B cell (primary cell): ENCODE results near the gene MAP2K1. TPM values are rescaled to one million over a fixed set of nuclear protein-coding genes. Genes with fewer than 3 reads are reported as not detected.
"Not testable (repeated sequence)": the region's sequence is repeated elsewhere in the genome, so short reads cannot be mapped to it uniquely, and the experiment has no call there.

ENCODE experiments used
- ATAC-seq: fragments of 200-7000 bp; cut with Tn5 transposase; one replicate; pipeline ENCODE4 v1.10.0; 2021; ENCODE audit warnings: low read depth, mild to moderate bottlenecking, moderate number of reproducible peaks, moderate library complexity
- CTCF ChIA-PET: fragments of 350-600 bp; sonication (Branson Sonifier 250); formaldehyde crosslinking; loops from one replicate; lab custom pipeline; 2021; ENCODE audit warnings: antibody characterized with exemption, inconsistent platforms; lab: Charles Lee
- POLR2A ChIA-PET: fragments of 350-600 bp; sonication (Branson Sonifier 250); formaldehyde crosslinking; loops from one replicate; lab custom pipeline; 2021; ENCODE audit warnings: antibody characterized with exemption; lab: Charles Lee
- DNase-seq: peaks from one replicate; pipeline ENCODE4 v3.0.0; 2013
- H2AFZ ChIP-seq: 2 replicates; pipeline ENCODE4 v1.6.1; 2012; ENCODE audit warnings: mild to moderate bottlenecking, low read depth, low read length; ENCODE audit not compliant: insufficient read depth, poor library complexity, severe bottlenecking
- H3K27ac ChIP-seq, 2 donors: 1 replicate in 1 of 2; 2 replicates in 1 of 2; pipeline ENCODE4 v1.5.1; 2012 to 2013; ENCODE audit warnings: low read length in 2 of 2, mild to moderate bottlenecking in 2 of 2, moderate library complexity in 1 of 2
- H3K27me3 ChIP-seq, 4 experiments: fragments of 200-600 bp in 1 of 4; sonication (generic) in 1 of 4; replicated peaks in 1 of 4; 1 replicate in 2 of 4; 2 replicates in 2 of 4; pipeline versions ENCODE4 v1.6.1 to v1.7.0; 2013 to 2016; ENCODE audit warnings: low read length in 3 of 4, mild to moderate bottlenecking in 2 of 4, mixed read lengths in 1 of 4, moderate library complexity in 1 of 4; ENCODE audit not compliant: insufficient read depth in 4 of 4, control insufficient read depth in 3 of 4; ENCODE audit errors: control extremely low read depth in 1 of 4
- H3K36me3 ChIP-seq, 2 experiments: replicated peaks in 1 of 2; 1 replicate in 1 of 2; 2 replicates in 1 of 2; pipeline versions ENCODE4 v1.6.1 to v1.7.1; 2013; ENCODE audit warnings: low read length in 1 of 2; ENCODE audit not compliant: insufficient read depth in 2 of 2, control insufficient read depth in 1 of 2; ENCODE audit errors: control extremely low read depth in 1 of 2, extremely low read depth in 1 of 2
- H3K4me1 ChIP-seq, 2 donors: fragments of 200-600 bp in 1 of 2; sonication (generic) in 1 of 2; 1 replicate in 1 of 2; 2 replicates in 1 of 2; pipeline versions ENCODE4 v1.5.1 to v1.6.1; 2013 to 2017; ENCODE audit warnings: low read length in 2 of 2; ENCODE audit not compliant: control insufficient read depth in 2 of 2, insufficient read depth in 2 of 2
- H3K4me2 ChIP-seq: replicated peaks from 2 replicates; pipeline ENCODE3; 2012; ENCODE audit warnings: mild to moderate bottlenecking, low read depth, low read length; ENCODE audit not compliant: poor library complexity, severe bottlenecking
- H3K4me3 ChIP-seq, 5 experiments: fragments of 200-600 bp in 1 of 5; sonication (generic) in 1 of 5; 1 replicate in 3 of 5; 2 replicates in 2 of 5; pipeline versions ENCODE4 v1.5.1 to v1.7.0; 2011 to 2016; ENCODE audit warnings: low read length in 4 of 5, mild to moderate bottlenecking in 4 of 5, low read depth in 2 of 5, control low read depth in 1 of 5, moderate library complexity in 1 of 5; ENCODE audit not compliant: insufficient read depth in 1 of 5; ENCODE audit errors: control extremely low read depth in 1 of 5, extremely low read depth in 1 of 5
- H3K79me2 ChIP-seq: fragments of 200-600 bp; sonication (generic); one replicate; pipeline ENCODE4 v1.6.0; 2016; ENCODE audit warnings: low read length; ENCODE audit not compliant: control insufficient read depth, insufficient read depth
- H3K9ac ChIP-seq: fragments of 200-600 bp; sonication (generic); 2 replicates; pipeline ENCODE4 v1.6.1; 2017; ENCODE audit warnings: mild to moderate bottlenecking, low read length, moderate library complexity
- H3K9me3 ChIP-seq, 3 donors: one replicate each; pipeline versions ENCODE4 v1.6.1 to v1.7.1; 2013; ENCODE audit warnings: low read length in 2 of 3; ENCODE audit not compliant: control insufficient read depth in 2 of 3, insufficient read depth in 1 of 3; ENCODE audit errors: control extremely low read depth in 1 of 3
- H4K20me1 ChIP-seq: 2 replicates; pipeline ENCODE4 v1.6.0; 2012; ENCODE audit warnings: mild to moderate bottlenecking, low read length; ENCODE audit not compliant: insufficient read depth, control insufficient read depth, poor library complexity, severe bottlenecking
- H3K27ac Mint-ChIP-seq: one replicate; pipeline ENCODE4 v1.8.0; 2021; ENCODE audit warnings: mixed read lengths
- H3K27me3 Mint-ChIP-seq: one replicate; pipeline ENCODE4 v1.8.0; 2021; ENCODE audit warnings: mixed read lengths
- H3K4me1 Mint-ChIP-seq: one replicate; pipeline ENCODE4 v1.8.0; 2021; ENCODE audit warnings: mixed read lengths
- H3K4me3 Mint-ChIP-seq: one replicate; pipeline ENCODE4 v1.8.0; 2021; ENCODE audit warnings: mixed read lengths
- H3K9me3 Mint-ChIP-seq: one replicate; pipeline ENCODE4 v1.8.0; 2022; ENCODE audit warnings: mixed read lengths; ENCODE audit not compliant: insufficient read depth
- CTCF ChIP-seq: fragments of 200-600 bp; IDR thresholded peaks from one replicate; pipeline ENCODE4 v1.8.0; 2022; ENCODE audit warnings: antibody characterized with exemption, mild to moderate bottlenecking
- EZH2 ChIP-seq: IDR thresholded peaks from 2 replicates; pipeline ENCODE4 v1.6.1; 2012; ENCODE audit warnings: borderline replicate concordance, low read depth, mild to moderate bottlenecking, moderate library complexity, low read length; ENCODE audit not compliant: insufficient read depth, poor library complexity, severe bottlenecking
- WGBS: methylation state at CpG from one replicate; pipeline ENCODE4 v1.1.5; 2013; ENCODE audit warnings: missing lambda C conversion rate; ENCODE audit not compliant: insufficient coverage; 5-methylcytosine and 5-hydroxymethylcytosine counted together
- intact Hi-C: fragments of 100-400 bp; cut with micrococcal nuclease; formaldehyde crosslinking; loops from one replicate; pipeline ENCODE4 v1.10.0; 2022
- polyA plus RNA-seq: library from polyadenylated mRNA; depleted of rRNA; stranded (reverse); fragments of >200 nt; gene quantifications from 2 replicates; pipeline ENCODE4 v1.2.3, GENCODE V29; 2012
- total RNA-seq, 2 donors: library from RNA; stranded (reverse); fragments of 120-200 nt in 1 of 2; gene quantifications; 1 replicate in 1 of 2; 2 replicates in 1 of 2; pipeline versions ENCODE4 v1.2.3 to v1.2.4, GENCODE V29; 2013 to 2022

MAP2K1 gene
- total and polyA plus RNA-seq, 2 donors (not counting 1 experiment from before 2014, with no cell fraction given), result 21.6 to 52.3 TPM

GRCh38 chr15:66461917-66462316 lies 75.2 kb downstream of the MAP2K1 start:
- no peak overlapping the region for H3K27ac ChIP-seq
- no peaks in the 10 kb centered on the region for H4K20me1 ChIP-seq
- ATAC-seq (no peak), DNase-seq (no peak)
- ChIA-PET POLR2A (no interaction called here), CTCF (no interaction called here)
- H3K27me3 Mint-ChIP-seq, result no peaks in the 10 kb centered on the region
- H3K4me1 Mint-ChIP-seq, result peaks cover 14% of the 10 kb centered on the region
- H3K27me3 ChIP-seq, result no peaks in the 10 kb centered on the region
- H3K79me2 ChIP-seq, result no peaks in the 10 kb centered on the region
- intact Hi-C loops, result no loop called here
- H3K9ac ChIP-seq, result no peak overlapping the region
- peaks cover 0 to 5% (median 0%) of the 10 kb centered on the region in 3 donors for H3K9me3 ChIP-seq
- H2AFZ ChIP-seq, result no peak overlapping the region
- no peaks in the 10 kb centered on the region for H3K4me1 ChIP-seq
- no peak overlapping the region for H3K27ac Mint-ChIP-seq
- H3K4me2 ChIP-seq, result no peak overlapping the region
- peaks cover 0 to 9% of the 10 kb centered on the region in 2 experiments for H3K36me3 ChIP-seq
- H3K4me3 Mint-ChIP-seq, result no peak overlapping the region
- H3K9me3 Mint-ChIP-seq, result no peaks in the 10 kb centered on the region
- TF ChIP-seq EZH2 (no peak), CTCF (no peak)
- 100% methylated on average over 1 of the region's 2 CpGs for WGBS
- no peak overlapping the region for H3K4me3 ChIP-seq

GRCh38 chr15:66462627-66463026 lies 75.9 kb downstream of the MAP2K1 start:
- Histone ChIP-seq H3K9me3 (peaks cover 0 to 5% (median 0%) of the 10 kb centered on the region in 3 donors), H3K4me3 (no peak overlapping the region), H3K79me2 (no peaks in the 10 kb centered on the region), H2AFZ (no peak overlapping the region), H3K4me2 (no peak overlapping the region), H4K20me1 (no peaks in the 10 kb centered on the region), H3K36me3 (peaks cover 0 to 9% of the 10 kb centered on the region in 2 experiments), H3K4me1 (no peaks in the 10 kb centered on the region), H3K27ac (no peak overlapping the region), H3K9ac (no peak overlapping the region), H3K27me3 (no peaks in the 10 kb centered on the region)
- TF ChIP-seq EZH2 (no peak), CTCF (no peak)
- Mint-ChIP-seq H3K4me1 (peaks cover 11% of the 10 kb centered on the region), H3K27me3 (no peaks in the 10 kb centered on the region), H3K27ac (no peak overlapping the region), H3K4me3 (no peak overlapping the region), H3K9me3 (no peaks in the 10 kb centered on the region)
- intact Hi-C loops, result no loop called here
- no peak for ATAC-seq
- 100% methylated on average over 4 of the region's 4 CpGs for WGBS
- DNase-seq, result no peak
- ChIA-PET POLR2A (interaction anchor here (0.8 kb wide), 1 partner anchor 10 kb away, joined by 7 read pairs; no protein-coding TSS in a partner anchor), CTCF (interaction anchor here (0.6 kb wide), 2 partner anchors 400 to 872 kb away, joined by 3 read pairs; no protein-coding TSS in a partner anchor)

- H3K4me2 ChIP-seq, H2AFZ ChIP-seq, H3K4me3 Mint-ChIP-seq, H3K9me3 ChIP-seq, CTCF ChIA-PET, H4K20me1 ChIP-seq, H3K9me3 Mint-ChIP-seq, H3K4me1 Mint-ChIP-seq, POLR2A ChIA-PET, H3K27me3 Mint-ChIP-seq, ATAC-seq, DNase-seq, intact Hi-C loops, H3K27me3 ChIP-seq, H3K9ac ChIP-seq, H3K27ac ChIP-seq, H3K4me3 ChIP-seq, H3K79me2 ChIP-seq, H3K4me1 ChIP-seq: not testable (repeated sequence)
- H3K36me3 ChIP-seq, result peaks cover 0 to 15% of the 10 kb centered on the region in 2 experiments
- WGBS, result 100% methylated on average over 3 of the region's 6 CpGs
- peak overlapping the region; percentile 53 for H3K27ac Mint-ChIP-seq
Observed at GRCh38 chr15:66465294-66465693, 78.6 kb downstream of the MAP2K1 start.
